ENCODE measurements around the gene CD151.
A peak's percentile ranks its signal among the peaks of the same experiment; 100 is the strongest.

Gene CD151

DNA sequence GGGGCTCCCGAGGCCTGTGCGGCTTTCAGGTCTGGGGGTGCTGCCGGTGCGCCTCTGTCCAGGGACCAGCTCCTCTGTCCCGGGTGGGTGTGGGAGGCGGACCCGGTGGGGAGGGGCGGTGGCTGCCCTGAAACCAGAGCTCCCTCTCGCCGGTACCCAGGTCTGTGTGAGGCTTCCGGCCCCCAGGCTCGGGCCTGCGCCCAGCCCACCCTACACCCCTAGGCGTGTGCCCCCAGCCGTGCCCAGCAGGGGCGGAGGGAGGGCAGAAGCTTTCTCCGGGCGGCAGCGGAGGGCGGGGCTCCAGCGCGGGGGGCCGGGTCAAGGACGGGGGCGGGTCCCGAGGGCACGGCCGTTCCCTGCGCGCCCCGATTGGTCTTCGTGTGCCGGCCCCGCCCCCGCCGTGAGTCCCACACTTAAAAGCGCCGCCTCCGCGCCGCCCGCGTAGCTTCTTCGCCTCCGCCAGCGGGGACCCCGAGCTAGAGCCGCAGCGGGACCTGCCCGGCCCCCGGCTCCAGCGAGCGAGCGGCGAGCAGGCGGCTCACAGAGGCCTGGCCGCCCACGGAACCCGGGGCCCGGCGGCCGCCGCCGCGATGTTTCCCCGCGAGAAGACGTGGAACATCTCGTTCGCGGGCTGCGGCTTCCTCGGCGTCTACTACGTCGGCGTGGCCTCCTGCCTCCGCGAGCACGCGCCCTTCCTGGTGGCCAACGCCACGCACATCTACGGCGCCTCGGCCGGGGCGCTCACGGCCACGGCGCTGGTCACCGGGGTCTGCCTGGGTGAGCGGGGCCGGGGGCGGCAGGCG, 13.4 kb upstream of the CD151 start:
- FAIRE-seq = peak; percentile 98
- peak; percentile 96 for DNase-seq (ENCODE audit: insufficient read length)
- TF ChIP-seq TAF1 (IDR thresholded peaks at IDR 0.05; ENCODE audit: borderline replicate concordance, low read depth, low read length) (0 out of 2 replicates have a peak, but pooled peaks have one; percentile 59), POLR2AphosphoS5 (IDR thresholded peaks at IDR 0.05; ENCODE audit: low read depth, low read length) (peak; percentile 67), POLR2A (IDR thresholded peaks at IDR 0.05; ENCODE audit: low read depth, low read length) (peak; percentile 91)

DNA sequence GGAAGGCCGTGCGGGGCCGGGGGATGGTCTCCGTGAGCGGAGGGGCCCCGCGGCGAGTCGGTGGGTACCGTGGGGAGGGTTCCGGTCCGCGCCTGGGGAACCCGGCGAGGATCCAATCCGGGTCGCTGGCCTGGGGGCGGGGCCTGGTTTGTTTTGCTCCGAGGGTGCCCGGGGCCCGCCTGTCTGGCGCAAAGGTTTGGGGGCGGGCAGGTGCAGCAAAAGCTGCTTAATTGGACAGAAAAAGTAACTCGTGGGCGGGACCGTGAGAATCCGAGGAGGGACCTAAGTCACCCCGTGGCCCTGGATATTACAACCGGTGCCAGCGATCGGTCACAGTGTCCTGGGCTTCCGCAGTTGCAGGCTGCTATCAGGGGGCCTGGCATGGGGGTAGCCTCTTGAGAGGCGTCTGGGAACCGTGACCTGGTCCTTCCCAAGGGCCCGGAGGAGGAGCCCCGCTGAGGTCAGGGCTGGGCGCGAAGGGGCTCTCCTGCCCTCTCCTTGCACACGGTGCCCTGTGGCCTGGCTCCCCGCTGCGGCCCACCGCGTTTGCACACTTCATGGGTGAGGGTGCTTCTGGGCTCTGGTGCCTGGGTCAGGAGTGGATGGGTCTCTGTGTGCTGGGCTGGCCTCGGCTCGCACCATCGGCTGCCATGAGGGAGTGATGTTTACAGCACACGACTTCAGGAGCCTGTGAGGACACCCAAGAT, 12.7 kb upstream of the CD151 start:
- DNase-seq (ENCODE audit: insufficient read length) (peak; percentile 95), FAIRE-seq (no peak)
- no peak for TF ChIP-seq TAF1 (IDR thresholded peaks at IDR 0.05; ENCODE audit: borderline replicate concordance, low read depth, low read length)
- no peak for TF ChIP-seq POLR2A (IDR thresholded peaks at IDR 0.05; ENCODE audit: low read depth, low read length)
- TF ChIP-seq POLR2AphosphoS5 (IDR thresholded peaks at IDR 0.05; ENCODE audit: low read depth, low read length) = no peak

DNA sequence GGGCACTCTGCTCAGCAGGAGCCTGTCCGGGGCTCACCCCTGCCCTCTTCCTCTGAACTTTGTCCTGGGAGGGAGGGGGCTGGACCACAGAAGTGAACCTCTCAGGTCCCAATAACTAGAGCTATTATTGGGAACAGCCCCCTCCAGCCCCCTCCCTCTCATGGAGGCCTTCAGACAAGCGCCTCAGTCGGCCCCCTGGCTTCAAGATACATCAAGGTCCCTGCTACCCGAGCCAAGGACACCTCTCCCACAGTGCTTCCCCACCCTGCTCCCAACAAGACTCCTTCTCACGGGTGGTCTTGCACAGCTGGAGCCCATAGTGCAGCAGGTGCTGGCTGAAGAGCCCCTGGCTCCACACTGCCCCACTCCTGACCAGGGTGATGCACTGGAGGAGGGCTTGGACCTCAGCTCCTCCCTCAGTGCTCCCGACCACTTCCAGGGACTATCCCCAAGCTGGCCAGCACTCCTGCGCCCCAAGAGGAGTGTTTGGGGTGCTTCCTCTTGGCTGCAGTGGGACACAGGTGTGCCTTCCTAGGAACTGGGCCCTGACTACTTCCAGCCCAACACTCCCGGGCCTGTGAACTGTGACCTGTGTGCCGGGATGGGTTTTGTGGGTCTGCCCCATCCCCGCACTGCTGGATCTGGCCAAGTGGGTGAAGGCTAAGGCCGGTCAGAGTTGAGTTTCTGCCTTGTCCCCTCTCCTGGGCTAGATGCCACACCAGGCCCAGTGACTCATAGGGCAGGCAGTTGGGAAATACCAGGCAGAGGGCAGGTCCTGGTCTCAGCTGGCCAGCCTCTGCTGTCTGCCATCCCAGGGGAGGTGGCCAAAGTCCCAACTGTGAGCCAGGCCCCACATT, 11.9 kb upstream of the CD151 start:
- TF ChIP-seq TAF1 (IDR thresholded peaks at IDR 0.05; ENCODE audit: borderline replicate concordance, low read depth, low read length) (no peak), POLR2A (IDR thresholded peaks at IDR 0.05; ENCODE audit: low read depth, low read length) (no peak), POLR2AphosphoS5 (IDR thresholded peaks at IDR 0.05; ENCODE audit: low read depth, low read length) (no peak)
- no peak for DNase-seq (ENCODE audit: insufficient read length)
- FAIRE-seq = no peak

DNA sequence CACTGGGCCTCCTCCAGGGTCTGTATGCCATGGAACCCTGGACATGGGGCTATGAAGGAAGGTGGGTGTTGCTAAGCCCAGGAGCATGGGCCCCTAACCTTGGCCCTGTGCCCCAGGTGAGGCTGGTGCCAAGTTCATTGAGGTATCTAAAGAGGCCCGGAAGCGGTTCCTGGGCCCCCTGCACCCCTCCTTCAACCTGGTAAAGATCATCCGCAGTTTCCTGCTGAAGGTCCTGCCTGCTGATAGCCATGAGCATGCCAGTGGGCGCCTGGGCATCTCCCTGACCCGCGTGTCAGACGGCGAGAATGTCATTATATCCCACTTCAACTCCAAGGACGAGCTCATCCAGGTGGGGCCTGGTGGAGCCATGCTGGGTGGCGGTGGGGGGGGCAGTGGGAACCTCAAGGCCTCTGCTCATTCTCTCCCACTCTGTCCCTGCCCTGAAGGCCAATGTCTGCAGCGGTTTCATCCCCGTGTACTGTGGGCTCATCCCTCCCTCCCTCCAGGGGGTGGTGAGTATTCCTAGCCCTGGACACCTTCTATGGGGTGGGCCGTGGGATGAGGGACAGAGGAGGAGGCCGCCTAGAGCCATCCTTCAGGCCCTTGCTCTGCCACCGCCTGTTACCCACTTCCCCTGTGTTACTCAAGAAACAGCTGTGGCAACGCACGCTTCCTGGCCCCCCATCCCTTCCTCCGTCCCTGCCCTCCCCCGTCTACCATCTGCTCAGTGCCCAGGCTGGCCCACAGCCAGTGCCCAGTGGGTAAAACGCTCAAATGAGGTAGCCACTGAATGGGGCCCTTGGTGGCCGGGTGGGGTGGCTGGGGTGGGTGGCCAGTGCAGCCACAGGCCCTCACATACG, 11.0 kb upstream of the CD151 start:
- no peak for FAIRE-seq
- DNase-seq (ENCODE audit: insufficient read length) = no peak
- TF ChIP-seq TAF1 (IDR thresholded peaks at IDR 0.05; ENCODE audit: borderline replicate concordance, low read depth, low read length) (no peak), POLR2AphosphoS5 (IDR thresholded peaks at IDR 0.05; ENCODE audit: low read depth, low read length) (no peak), POLR2A (IDR thresholded peaks at IDR 0.05; ENCODE audit: low read depth, low read length) (no peak)

DNA sequence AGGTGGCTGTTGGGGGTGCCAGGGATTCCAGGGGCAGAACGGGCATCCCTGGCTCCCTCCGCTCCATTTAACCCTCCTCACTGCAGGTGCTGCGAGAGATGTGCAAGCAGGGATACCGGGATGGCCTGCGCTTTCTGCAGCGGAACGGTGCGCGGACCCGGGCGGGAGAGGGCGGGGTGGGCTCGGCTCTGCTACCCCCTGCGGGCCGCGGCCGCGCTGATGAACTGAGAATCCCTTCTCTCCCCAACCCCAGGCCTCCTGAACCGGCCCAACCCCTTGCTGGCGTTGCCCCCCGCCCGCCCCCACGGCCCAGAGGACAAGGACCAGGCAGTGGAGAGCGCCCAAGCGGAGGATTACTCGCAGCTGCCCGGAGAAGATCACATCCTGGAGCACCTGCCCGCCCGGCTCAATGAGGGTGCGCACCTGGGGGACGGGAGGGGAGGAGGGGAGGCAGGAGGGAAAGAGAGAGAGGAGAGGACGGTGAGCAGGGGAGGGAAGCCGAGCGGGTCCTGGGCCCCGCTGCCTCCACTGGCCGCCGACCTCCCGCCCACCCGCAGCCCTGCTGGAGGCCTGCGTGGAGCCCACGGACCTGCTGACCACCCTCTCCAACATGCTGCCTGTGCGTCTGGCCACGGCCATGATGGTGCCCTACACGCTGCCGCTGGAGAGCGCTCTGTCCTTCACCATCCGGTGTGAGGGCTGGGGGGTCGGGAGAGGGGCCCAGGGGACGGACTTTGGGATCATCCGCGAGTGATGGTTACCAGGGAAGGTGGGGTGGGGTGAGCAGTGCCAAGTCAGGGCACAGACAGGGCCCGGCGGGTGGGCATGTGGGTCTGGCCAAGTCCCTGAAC, 9.1 kb upstream of the CD151 start:
- FAIRE-seq = no peak
- TF ChIP-seq POLR2A (IDR thresholded peaks at IDR 0.05; ENCODE audit: low read depth, low read length) (no peak), TAF1 (IDR thresholded peaks at IDR 0.05; ENCODE audit: borderline replicate concordance, low read depth, low read length) (no peak), POLR2AphosphoS5 (IDR thresholded peaks at IDR 0.05; ENCODE audit: low read depth, low read length) (no peak)
- DNase-seq (ENCODE audit: insufficient read length) = no peak

DNA sequence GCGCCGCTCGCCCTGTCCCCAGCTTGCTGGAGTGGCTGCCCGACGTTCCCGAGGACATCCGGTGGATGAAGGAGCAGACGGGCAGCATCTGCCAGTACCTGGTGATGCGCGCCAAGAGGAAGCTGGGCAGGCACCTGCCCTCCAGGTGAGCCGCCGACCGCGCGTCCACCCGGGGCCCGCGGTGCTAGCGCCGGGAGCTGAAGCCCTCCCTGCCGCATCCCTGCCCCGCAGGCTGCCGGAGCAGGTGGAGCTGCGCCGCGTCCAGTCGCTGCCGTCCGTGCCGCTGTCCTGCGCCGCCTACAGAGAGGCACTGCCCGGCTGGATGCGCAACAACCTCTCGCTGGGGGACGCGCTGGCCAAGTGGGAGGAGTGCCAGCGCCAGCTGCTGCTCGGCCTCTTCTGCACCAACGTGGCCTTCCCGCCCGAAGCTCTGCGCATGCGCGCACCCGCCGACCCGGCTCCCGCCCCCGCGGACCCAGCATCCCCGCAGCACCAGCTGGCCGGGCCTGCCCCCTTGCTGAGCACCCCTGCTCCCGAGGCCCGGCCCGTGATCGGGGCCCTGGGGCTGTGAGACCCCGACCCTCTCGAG, 8.4 kb upstream of the CD151 start:
- TF ChIP-seq TAF1 (IDR thresholded peaks at IDR 0.05; ENCODE audit: borderline replicate concordance, low read depth, low read length) (no peak), POLR2AphosphoS5 (IDR thresholded peaks at IDR 0.05; ENCODE audit: low read depth, low read length) (no peak), POLR2A (IDR thresholded peaks at IDR 0.05; ENCODE audit: low read depth, low read length) (no peak)
- DNase-seq (ENCODE audit: insufficient read length) (no peak), FAIRE-seq (no peak)

DNA sequence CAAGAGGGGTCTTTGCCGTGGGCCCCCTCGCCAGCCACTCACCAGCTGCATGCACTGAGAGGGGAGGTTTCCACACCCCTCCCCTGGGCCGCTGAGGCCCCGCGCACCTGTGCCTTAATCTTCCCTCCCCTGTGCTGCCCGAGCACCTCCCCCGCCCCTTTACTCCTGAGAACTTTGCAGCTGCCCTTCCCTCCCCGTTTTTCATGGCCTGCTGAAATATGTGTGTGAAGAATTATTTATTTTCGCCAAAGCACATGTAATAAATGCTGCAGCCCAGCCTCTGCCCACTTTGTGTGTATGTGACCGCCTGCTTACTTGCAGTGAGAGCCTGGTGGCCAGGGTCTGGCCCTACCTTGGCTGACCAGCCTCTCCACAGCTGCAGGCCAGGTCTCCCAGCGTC, 7.8 kb upstream of the CD151 start:
- DNase-seq (ENCODE audit: insufficient read length) = no peak
- TF ChIP-seq POLR2A (IDR thresholded peaks at IDR 0.05; ENCODE audit: low read depth, low read length) (no peak), POLR2AphosphoS5 (IDR thresholded peaks at IDR 0.05; ENCODE audit: low read depth, low read length) (no peak), TAF1 (IDR thresholded peaks at IDR 0.05; ENCODE audit: borderline replicate concordance, low read depth, low read length) (no peak)
- no peak for FAIRE-seq

DNA sequence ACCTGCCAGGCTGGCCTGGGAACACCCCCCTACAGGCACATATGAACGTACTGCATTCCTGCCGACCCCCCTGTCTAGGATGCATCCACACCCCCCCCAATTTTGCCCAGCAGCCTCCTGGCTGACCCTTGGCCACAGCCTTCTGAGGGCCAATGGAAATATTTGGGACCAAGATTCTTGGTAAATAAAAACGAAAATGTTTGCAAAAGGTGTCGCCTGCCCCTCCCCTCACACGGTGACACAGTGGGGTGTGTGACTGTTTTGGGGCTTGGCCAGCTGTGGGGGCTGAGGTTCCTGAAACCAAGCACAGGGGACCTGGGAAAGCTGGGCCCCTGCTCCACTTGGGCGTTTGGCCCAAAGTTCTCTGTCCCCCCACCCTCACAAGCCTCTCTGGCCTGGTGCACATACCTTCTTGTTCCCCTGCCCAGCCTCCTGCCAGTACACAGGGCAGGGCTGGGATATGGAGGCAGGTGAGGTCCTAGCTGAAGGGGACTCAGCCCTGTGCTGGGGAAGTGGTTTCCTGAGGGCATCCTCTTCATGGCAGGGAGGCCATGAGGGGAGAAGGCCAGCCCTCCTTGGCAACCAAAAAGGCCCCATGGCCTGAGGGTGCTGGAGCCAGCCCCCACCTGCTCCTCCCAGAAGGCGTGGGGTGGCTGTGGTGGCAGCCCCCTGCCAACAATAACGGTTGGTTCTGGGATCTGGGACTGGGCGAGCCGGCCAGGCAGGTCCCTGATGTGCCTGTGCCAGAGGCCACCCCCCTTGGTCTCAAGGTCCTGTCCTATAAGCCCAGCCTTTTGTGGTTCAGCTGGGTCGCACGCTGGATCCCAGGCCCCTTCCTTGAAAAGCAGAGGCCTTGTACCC, 7.2 kb upstream of the CD151 start:
- no peak for TF ChIP-seq TAF1 (IDR thresholded peaks at IDR 0.05; ENCODE audit: borderline replicate concordance, low read depth, low read length)
- DNase-seq (ENCODE audit: insufficient read length) = no peak
- no peak for FAIRE-seq

DNA sequence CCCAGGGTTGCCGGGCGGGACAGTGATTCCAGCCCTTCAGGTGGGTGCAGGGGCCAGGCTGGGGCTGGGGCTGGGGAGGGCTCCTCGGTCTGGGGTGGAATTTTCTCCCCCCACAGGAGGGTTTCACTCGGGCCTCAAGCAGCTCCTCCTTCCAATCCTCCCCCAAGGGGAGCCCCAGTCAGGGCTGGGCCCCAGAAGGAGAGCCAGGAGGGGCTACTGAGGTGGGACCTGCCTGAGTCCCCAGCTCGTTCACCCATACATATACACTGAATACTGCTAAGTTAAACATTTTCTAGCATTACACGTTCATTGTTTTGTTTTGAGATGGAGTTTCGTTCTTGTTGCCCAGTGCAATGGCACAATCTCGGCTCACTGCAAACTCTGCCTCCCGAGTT, 6.5 kb upstream of the CD151 start:
- no peak for DNase-seq (ENCODE audit: insufficient read length)
- peak; percentile 21 for FAIRE-seq
- TF ChIP-seq TAF1 (IDR thresholded peaks at IDR 0.05; ENCODE audit: borderline replicate concordance, low read depth, low read length) = no peak
- no peak for TF ChIP-seq POLR2AphosphoS5 (IDR thresholded peaks at IDR 0.05; ENCODE audit: low read depth, low read length)
- no peak for TF ChIP-seq POLR2A (IDR thresholded peaks at IDR 0.05; ENCODE audit: low read depth, low read length)
